GM12878 (cell line): ENCODE measurements around the gene NLGN2. TPM values are rescaled to one million over a fixed set of nuclear protein-coding genes. Genes with fewer than 3 reads are reported as not detected.

Experiments used
- ATAC-seq: fragments of 200-7000 bp; cut with Tn5 transposase; 3 replicates; pipeline ENCODE4 v1.9.1; 2020; ENCODE audit warnings: mild to moderate bottlenecking, moderate library complexity
- BruUV-seq: library from RNA; stranded (reverse); fragments of 400-500 nt; replicated peaks from 2 replicates; lab custom pipeline; 2021; lab: Mats Ljungman, UMichigan
- CTCF ChIA-PET: fragments of 300-600 bp; sonication (Branson Sonifier 250); formaldehyde crosslinking; extraction: SDS; loops from one replicate; lab custom pipeline; 2021; ENCODE audit warnings: inconsistent platforms; lab: Yijun Ruan, JAX
- POLR2A ChIA-PET: fragments of 350-600 bp; formaldehyde crosslinking; extraction: SDS; loops from one replicate; lab custom pipeline; 2021; ENCODE audit warnings: inconsistent platforms; lab: Charles Lee
- RAD21 ChIA-PET: fragments of 300-600 bp; sonication (Branson Sonifier 250); formaldehyde crosslinking; loops from one replicate; lab custom pipeline; 2023; ENCODE audit warnings: antibody characterized with exemption; ENCODE audit not compliant: unreplicated experiment; lab: Charles Lee
- SMC1A ChIA-PET: fragments of 300-600 bp; sonication (Branson Sonifier 250); formaldehyde crosslinking; loops from one replicate; lab custom pipeline; 2023; ENCODE audit not compliant: unreplicated experiment, uncharacterized antibody; lab: Charles Lee
- DNase-seq: peaks from one replicate; pipeline ENCODE4 v3.0.0-alpha.2; 2011; ENCODE audit warnings: low read depth, low spot score
- FAIRE-seq: peaks from 3 replicates; lab custom pipeline; 2011; peaks lifted over from hg19 to GRCh38; lab: Jason Lieb, UNC
- H2AFZ ChIP-seq: 2 replicates; pipeline ENCODE4 v1.6.0; 2011; ENCODE audit warnings: low read depth, low read length, control low read depth; ENCODE audit not compliant: control insufficient read depth
- H3K27ac ChIP-seq: 2 replicates; pipeline ENCODE4 v1.5.1; 2011; ENCODE audit warnings: control low read depth; ENCODE audit not compliant: control insufficient read depth, insufficient read depth
- H3K27me3 ChIP-seq, 2 experiments: replicated peaks in 1 of 2; 2 replicates each; pipeline versions ENCODE4 v1.6.0 to v1.6.1; 2011; ENCODE audit warnings: low read length in 1 of 2; ENCODE audit not compliant: control insufficient read depth in 2 of 2, insufficient read depth in 2 of 2
- H3K36me3 ChIP-seq, 2 experiments: 2 replicates each; pipeline ENCODE4 v1.5.1; 2011; ENCODE audit warnings: low read length in 1 of 2; ENCODE audit not compliant: control insufficient read depth in 2 of 2, insufficient read depth in 2 of 2
- H3K4me1 ChIP-seq: 2 replicates; pipeline ENCODE4 v1.6.1; 2011; ENCODE audit warnings: mild to moderate bottlenecking, low read length, moderate library complexity, mixed read lengths; ENCODE audit not compliant: control insufficient read depth, insufficient read depth
- H3K4me2 ChIP-seq: 2 replicates; pipeline ENCODE4 v1.6.0; 2011; ENCODE audit warnings: control low read depth; ENCODE audit not compliant: control insufficient read depth, insufficient read depth
- H3K4me3 ChIP-seq: fragments of 200-600 bp; sonication (generic); 2 replicates; pipeline ENCODE4 v1.5.1; 2016
- H3K79me2 ChIP-seq: 2 replicates; pipeline ENCODE4 v1.6.0; 2011; ENCODE audit warnings: low read length; ENCODE audit not compliant: control insufficient read depth, insufficient read depth
- H3K9ac ChIP-seq: 2 replicates; pipeline ENCODE4 v1.8.0; 2011; ENCODE audit warnings: low read length, control low read depth, mixed read lengths; ENCODE audit not compliant: control insufficient read depth, insufficient read depth
- H3K9me3 ChIP-seq: replicated peaks from 3 replicates; pipeline ENCODE4 v1.5.1; 2011; ENCODE audit warnings: mild to moderate bottlenecking, low read length; ENCODE audit not compliant: control insufficient read depth, insufficient read depth
- H4K20me1 ChIP-seq: 2 replicates; pipeline ENCODE4 v1.6.0; 2011; ENCODE audit not compliant: control insufficient read depth, insufficient read depth
- DPF2 ChIP-seq: fragments of 450-650 bp; IDR thresholded peaks from 2 replicates; pipeline ENCODE4 v1.6.1; 2017; ENCODE audit warnings: mild to moderate bottlenecking
- EED ChIP-seq: sonication (generic); IDR thresholded peaks from 2 replicates; pipeline ENCODE4 v1.6.1; 2016; ENCODE audit warnings: antibody characterized with exemption, low read depth
- EGR1 ChIP-seq, 2 experiments: IDR thresholded peaks; 1 replicate in 1 of 2; 2 replicates in 1 of 2; pipeline ENCODE4 v1.6.1; 2011 to 2012; ENCODE audit warnings: low read depth in 2 of 2, low read length in 2 of 2, borderline replicate concordance in 1 of 2, mild to moderate bottlenecking in 1 of 2, moderate library complexity in 1 of 2
- IRF3 ChIP-seq: fragments of 450-650 bp; IDR thresholded peaks from 2 replicates; pipeline ENCODE4 v1.6.1; 2014; ENCODE audit warnings: mild to moderate bottlenecking
- IRF5 ChIP-seq: fragments of 450-650 bp; IDR thresholded peaks from 2 replicates; pipeline ENCODE4 v1.6.1; 2017; ENCODE audit warnings: borderline replicate concordance
- MAX ChIP-seq: IDR thresholded peaks from 2 replicates; pipeline ENCODE4 v1.6.1; 2012; ENCODE audit warnings: low read depth, low read length, improper control_type of control experiment
- NKRF ChIP-seq: fragments of 450-650 bp; conservative IDR thresholded peaks from 2 replicates; pipeline ENCODE4 v1.6.1; 2017; ENCODE audit warnings: mild to moderate bottlenecking, moderate library complexity
- RELA ChIP-seq: fragments of 450-650 bp; IDR thresholded peaks from 2 replicates; pipeline ENCODE4 v1.8.0; 2014; ENCODE audit warnings: borderline replicate concordance; ENCODE audit not compliant: partially characterized antibody
- SMC3 ChIP-seq: IDR thresholded peaks from 2 replicates; pipeline ENCODE4 v1.6.1; 2011; ENCODE audit warnings: low read length, improper control_type of control experiment, borderline replicate concordance
- SREBF1 ChIP-seq: IDR thresholded peaks from 2 replicates; pipeline ENCODE4 v1.6.1; 2012; ENCODE audit warnings: mild to moderate bottlenecking, low read length
- SUPT20H ChIP-seq: IDR thresholded peaks from 2 replicates; pipeline ENCODE4 v1.6.1; 2011; ENCODE audit warnings: low read depth, mild to moderate bottlenecking, low read length, moderate library complexity, borderline replicate concordance; ENCODE audit not compliant: control insufficient read depth
- SUZ12 ChIP-seq: fragments of 200-600 bp; sonication (generic); IDR thresholded peaks from one replicate; pipeline ENCODE4 v1.6.1; 2018; ENCODE audit warnings: antibody characterized with exemption, mild to moderate bottlenecking; ENCODE audit not compliant: unreplicated experiment
- ZNF207 ChIP-seq: fragments of 450-650 bp; IDR thresholded peaks from 2 replicates; pipeline ENCODE4 v1.6.1; 2014; ENCODE audit warnings: antibody characterized with exemption, mild to moderate bottlenecking, borderline replicate concordance
- WGBS: methylation state at CpG from one replicate; pipeline ENCODE4 v1.1.6; 2016; ENCODE audit warnings: low lambda C conversion rate; ENCODE audit not compliant: insufficient replicate concordance, insufficient coverage; ENCODE audit errors: missing lambda C conversion rate; 5-methylcytosine and 5-hydroxymethylcytosine counted together
- in situ Hi-C: fragments of 300-500 bp; cut with MboI; formaldehyde crosslinking; loops from 9 replicates; pipeline ENCODE4 v1.14.3; 2018; ENCODE audit warnings: mixed read lengths
- intact Hi-C: fragments of 100-400 bp; cut with micrococcal nuclease; formaldehyde crosslinking; loops from one replicate; pipeline ENCODE4 v1.14.2; 2022; ENCODE audit not compliant: unreplicated experiment
- polyA plus RNA-seq, 11 experiments: library from polyadenylated mRNA; depleted of rRNA in 4 of 11; unstranded in 6 of 11; stranded (reverse) in 5 of 11; fragments of >200 nt; fragmentation: Nextera tagmentation in 4 of 11; fragmentation: Illumina TruSeq in 1 of 11; extraction: Ambion mirVana in 4 of 11; extraction: Trizol in 1 of 11; gene quantifications; 1 replicate in 1 of 11; 2 replicates in 10 of 11; pipeline versions ENCODE4 v1.2.1 to v1.2.3, GENCODE V29; 2011 to 2016; ENCODE audit warnings: inconsistent platforms in 2 of 11, missing spikeins in 2 of 11, low read depth in 1 of 11
- total RNA-seq, 4 experiments: library from RNA; depleted of rRNA in 3 of 4; stranded (reverse); fragments of >200 nt in 3 of 4; fragmentation: Illumina TruSeq in 1 of 4; extraction: Trizol in 1 of 4; gene quantifications; 2 replicates each; pipeline versions ENCODE4 v1.2.1 to v1.2.3, GENCODE V29; 2013 to 2021

The NLGN2 gene
- total and polyA plus RNA-seq, 10 of the 15 experiments (the other 5 are each of a cell fraction or from before 2014, with no cell fraction given): 0.02 to 0.87 (median 0.11) TPM; not detected in 2

DNA sequence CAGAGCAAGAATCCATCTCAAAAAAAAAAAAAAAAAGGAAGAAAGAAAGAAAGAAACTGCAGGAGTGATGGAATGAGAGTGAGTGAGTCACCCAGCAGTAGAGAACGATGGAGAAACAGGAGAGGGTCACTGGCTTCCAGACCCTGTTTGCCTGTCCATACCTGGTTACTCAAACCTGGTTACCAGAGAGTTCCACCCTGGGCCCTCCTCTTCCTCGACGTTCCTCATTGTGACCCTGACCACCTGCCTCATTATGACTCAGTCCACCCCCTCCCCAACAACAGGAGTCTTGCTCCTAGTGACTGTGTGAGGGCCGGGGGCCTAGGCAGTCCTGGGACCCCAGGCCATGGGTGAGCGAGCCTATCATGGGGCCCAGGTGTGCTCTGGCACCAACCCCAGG, 20.9 kb downstream of the NLGN2 start, which contains the start of gene SPEM3:
Gene SPEM3, plus strand, starts transcription at position 301 of the 400 bp plus-strand sequence. Its CDS starts 46 bp downstream, at position 347.
- H3K27me3 ChIP-seq: no peaks in the 10 kb centered on the region; a peak in 1 of 4 replicates
- 0% methylated on average over 5 of the region's 5 CpGs for WGBS
- FAIRE-seq: no peak
- no peak within 1 kb of the TSS for H3K27ac ChIP-seq
- H3K4me1 ChIP-seq: no peaks in the 10 kb centered on the region
- no peak within 1 kb of the TSS for H3K9ac ChIP-seq
- BruUV-seq: no TSS peak
- DNase-seq: no peak
- in situ Hi-C loops: no loop called here
- no peaks in the 10 kb centered on the region for H3K36me3 ChIP-seq
- ChIA-PET RAD21 (no interaction called here), POLR2A (no interaction called here), SMC1A (interaction anchor here (0.6 to 0.8 kb wide), 2 partner anchors 25 to 384 kb away, joined by 3 read pairs; no protein-coding TSS in a partner anchor), CTCF (no interaction called here)
- no peak within 1 kb of the TSS for H3K4me3 ChIP-seq
- ATAC-seq: no peak
- no peaks in the 10 kb centered on the region for H3K9me3 ChIP-seq
- no peak within 1 kb of the TSS for H3K4me2 ChIP-seq
- no peaks in the 10 kb centered on the region for H3K79me2 ChIP-seq
- H4K20me1 ChIP-seq: no peaks in the 10 kb centered on the region
- H2AFZ ChIP-seq: no peak within 1 kb of the TSS
- intact Hi-C loops: no loop called here
- TF ChIP-seq MAX (no peak), EED (no peak)

- no peaks in the 10 kb centered on the region for H3K36me3 ChIP-seq
- H3K27me3 ChIP-seq: no peaks in the 10 kb centered on the region; a peak in 1 of 4 replicates
- no peak overlapping the region for H3K4me2 ChIP-seq
- no peak overlapping the region for H3K9ac ChIP-seq
- H3K79me2 ChIP-seq: no peaks in the 10 kb centered on the region
- H3K4me1 ChIP-seq: no peaks in the 10 kb centered on the region
- ChIA-PET RAD21 (no interaction called here), SMC1A (no interaction called here), CTCF (interaction anchor here (0.6 kb wide), 1 partner anchor 117 kb away, joined by 3 read pairs; no protein-coding TSS in a partner anchor), POLR2A (no interaction called here)
- H4K20me1 ChIP-seq: no peaks in the 10 kb centered on the region
- H2AFZ ChIP-seq: no peak overlapping the region
- no peak overlapping the region for H3K4me3 ChIP-seq
- 44% methylated on average over 10 of the region's 10 CpGs for WGBS
- no peak for FAIRE-seq
- H3K27ac ChIP-seq: no peak overlapping the region
- intact Hi-C loops: loop anchor here (10.0 kb wide), 1 partner anchor 385 kb away; the partner anchor contains the start of gene SLC16A11
- BruUV-seq: no TSS peak
- no peaks in the 10 kb centered on the region for H3K9me3 ChIP-seq
- no peak for DNase-seq
- ATAC-seq: no peak
- in situ Hi-C loops: no loop called here
- TF ChIP-seq RELA (no peak), IRF3 (no peak), SUPT20H (no peak), ZNF207 (no peak), DPF2 (no peak), SREBF1 (no peak), EGR1 (IDR thresholded peaks at IDR 0.05; ENCODE audit: borderline replicate concordance in 1 of 2, low read depth in 2 of 2, low read length in 2 of 2) (no peak), SUZ12 (no peak), IRF5 (no peak), SMC3 (no peak), NKRF (no peak)
Observed at GRCh38 chr17:7429722-7430121, 22.1 kb downstream of the NLGN2 start.
